GM23248 (cell line): ENCODE data around the gene SUSD6.

Experiments used
- EZH2 ChIP-seq: fragments of 200-600 bp; sonication (generic); IDR thresholded peaks from 2 replicates; pipeline ENCODE4 v1.6.1; 2018; ENCODE audit warnings: antibody characterized with exemption, mild to moderate bottlenecking; ENCODE audit not compliant: insufficient read depth, poor library complexity, severe bottlenecking
- EZH2phosphoT487 ChIP-seq: fragments of 200-600 bp; sonication (generic); IDR thresholded peaks from 2 replicates; pipeline ENCODE4 v1.6.1; 2018; ENCODE audit warnings: antibody characterized with exemption, moderate library complexity, mild to moderate bottlenecking, low read depth; ENCODE audit not compliant: insufficient read depth

DNA sequence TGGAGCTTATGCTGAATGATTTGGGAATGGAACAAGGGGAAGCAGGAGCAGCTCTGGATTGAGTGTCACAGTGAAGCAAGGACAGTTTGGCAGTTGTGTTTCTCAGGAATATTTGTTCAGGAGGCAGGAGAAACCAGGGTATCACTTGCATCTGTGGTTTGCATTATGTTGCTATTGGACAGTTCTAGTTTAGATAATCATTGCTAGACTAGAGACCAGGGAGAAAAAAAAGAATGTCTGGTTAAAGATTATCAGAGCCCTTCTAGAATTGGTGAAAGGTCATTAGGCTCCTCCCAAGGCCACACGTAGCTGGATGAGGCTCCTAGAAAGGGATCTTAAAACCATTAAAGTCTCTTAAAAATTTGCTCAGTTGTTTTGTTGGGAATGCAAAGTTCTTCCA lies 138.6 kb downstream of the SUSD6 start:
- TF ChIP-seq EZH2 = no peak
- no peak for TF ChIP-seq EZH2phosphoT487
